H1 (cell line): Measurements from ENCODE around the gene PACSIN1. TPM values are rescaled to one million over a fixed set of nuclear protein-coding genes. Genes with fewer than 3 reads are reported as not detected.

Experiments used
- CTCF ChIA-PET: fragments of 300-600 bp; sonication (Branson Sonifier 250); formaldehyde crosslinking; loops from one replicate; lab custom pipeline; 2021; ENCODE audit not compliant: partially characterized antibody; lab: Charles Lee
- POLR2A ChIA-PET: fragments of 300-600 bp; sonication (Branson Sonifier 250); formaldehyde crosslinking; loops from one replicate; lab custom pipeline; 2021; ENCODE audit warnings: inconsistent platforms; ENCODE audit not compliant: partially characterized antibody; lab: Charles Lee
- DNase-seq, 2 experiments: peaks; one replicate each; pipeline versions ENCODE4 v3.0.0 to v3.0.0-alpha.2; 2010 to 2022; ENCODE audit warnings: low spot score in 2 of 2, low read depth in 1 of 2, mixed read lengths in 1 of 2
- FAIRE-seq: peaks from 2 replicates; lab custom pipeline; 2011; peaks lifted over from hg19 to GRCh38; lab: Jason Lieb, UNC
- H2AFZ ChIP-seq: 2 replicates; pipeline ENCODE4 v1.8.1; 2012; ENCODE audit warnings: low read length, inconsistent platforms
- H2AK5ac ChIP-seq: 2 replicates; pipeline ENCODE4 v1.6.1; 2013; ENCODE audit warnings: low read depth, low read length
- H2BK120ac ChIP-seq: replicated peaks from 2 replicates; pipeline ENCODE3; 2013; ENCODE audit warnings: low read depth, low read length, inconsistent platforms
- H2BK12ac ChIP-seq: 2 replicates; pipeline ENCODE4 v1.6.1; 2013; ENCODE audit warnings: low read depth, low read length
- H2BK15ac ChIP-seq: 2 replicates; pipeline ENCODE4 v1.6.1; 2013; ENCODE audit warnings: low read length
- H2BK20ac ChIP-seq: 2 replicates; pipeline ENCODE4 v1.6.1; 2013; ENCODE audit warnings: low read length
- H2BK5ac ChIP-seq: 2 replicates; pipeline ENCODE4 v1.6.1; 2013; ENCODE audit warnings: low read depth, low read length
- H3K14ac ChIP-seq: 2 replicates; pipeline ENCODE4 v1.6.1; 2013; ENCODE audit warnings: inconsistent platforms; ENCODE audit not compliant: insufficient read length
- H3K18ac ChIP-seq: 2 replicates; pipeline ENCODE4 v1.6.1; 2013; ENCODE audit warnings: low read length; ENCODE audit errors: extremely low read depth
- H3K23ac ChIP-seq: 2 replicates; pipeline ENCODE4 v1.6.1; 2013; ENCODE audit warnings: inconsistent platforms; ENCODE audit not compliant: insufficient read length
- H3K23me2 ChIP-seq: 2 replicates; pipeline ENCODE4 v1.6.1; 2013; ENCODE audit warnings: low read depth, low read length
- H3K27ac ChIP-seq: 2 replicates; pipeline ENCODE4 v1.6.1; 2011; ENCODE audit warnings: low read depth, low read length, inconsistent platforms
- H3K27me3 ChIP-seq, 4 experiments: replicated peaks in 1 of 4; 1 replicate in 1 of 4; 2 replicates in 3 of 4; pipeline versions ENCODE4 v1.6.1 to v1.8.1; 2011 to 2013; ENCODE audit warnings: low read length in 3 of 4, mild to moderate bottlenecking in 3 of 4, inconsistent platforms in 2 of 4, mixed read lengths in 2 of 4, moderate library complexity in 1 of 4; ENCODE audit not compliant: control insufficient read depth in 3 of 4, insufficient read depth in 3 of 4; ENCODE audit errors: extremely low read depth in 1 of 4
- H3K36me3 ChIP-seq, 4 experiments: 2 replicates each; pipeline versions ENCODE4 v1.6.1 to v1.8.1; 2011 to 2013; ENCODE audit warnings: mild to moderate bottlenecking in 4 of 4, low read length in 3 of 4, moderate library complexity in 2 of 4, control low read depth in 1 of 4, inconsistent platforms in 1 of 4; ENCODE audit not compliant: insufficient read depth in 4 of 4, control insufficient read depth in 2 of 4
- H3K4ac ChIP-seq: replicated peaks from 2 replicates; pipeline ENCODE3; 2013; ENCODE audit warnings: low read length, low read depth, mixed read lengths, inconsistent platforms; ENCODE audit not compliant: insufficient read length
- H3K4me1 ChIP-seq, 4 experiments: replicated peaks in 1 of 4; 1 replicate in 1 of 4; 2 replicates in 3 of 4; pipeline versions ENCODE4 v1.6.1 to v1.8.1; 2011 to 2013; ENCODE audit warnings: low read length in 3 of 4, inconsistent platforms in 2 of 4, mixed read lengths in 1 of 4; ENCODE audit not compliant: insufficient read depth in 4 of 4, control insufficient read depth in 3 of 4
- H3K4me2 ChIP-seq, 2 experiments: 2 replicates each; pipeline versions ENCODE4 v1.6.1 to v1.8.1; 2011 to 2013; ENCODE audit warnings: low read depth in 2 of 2, low read length in 2 of 2, control low read depth in 1 of 2, inconsistent platforms in 1 of 2, mild to moderate bottlenecking in 1 of 2; ENCODE audit not compliant: insufficient read depth in 1 of 2
- H3K4me3 ChIP-seq, 4 experiments: fragments of 200-600, 300-600 bp in 1 of 4; sonication (generic), shearing (Covaris generic), sonication (Bioruptor Twin) in 1 of 4; 2 replicates each; pipeline versions ENCODE4 v1.5.1 to v1.8.1; 2011 to 2016; ENCODE audit warnings: low read length in 4 of 4, low read depth in 3 of 4, control low read depth in 2 of 4, inconsistent platforms in 2 of 4, mild to moderate bottlenecking in 2 of 4, mixed read lengths in 1 of 4, moderate library complexity in 1 of 4; ENCODE audit not compliant: insufficient read depth in 2 of 4; ENCODE audit errors: extremely low read depth in 1 of 4
- H3K56ac ChIP-seq: replicated peaks from 2 replicates; pipeline ENCODE3; 2013; ENCODE audit warnings: low read depth, mild to moderate bottlenecking, mixed read lengths, low read length, inconsistent platforms; ENCODE audit not compliant: insufficient read length
- H3K79me1 ChIP-seq: 2 replicates; pipeline ENCODE4 v1.6.1; 2013; ENCODE audit warnings: low read depth, low read length, control low read depth
- H3K79me2 ChIP-seq, 2 experiments: 2 replicates each; pipeline versions ENCODE4 v1.6.1 to v1.8.1; 2012 to 2013; ENCODE audit warnings: low read length in 2 of 2, mild to moderate bottlenecking in 2 of 2, inconsistent platforms in 1 of 2; ENCODE audit not compliant: insufficient read depth in 2 of 2, control insufficient read depth in 1 of 2
- H3K9ac ChIP-seq, 4 experiments: replicated peaks in 1 of 4; 1 replicate in 1 of 4; 2 replicates in 3 of 4; pipeline versions ENCODE4 v1.6.1 to v1.8.1; 2011 to 2013; ENCODE audit warnings: low read depth in 3 of 4, low read length in 3 of 4, control low read depth in 2 of 4, mild to moderate bottlenecking in 2 of 4, moderate library complexity in 2 of 4, inconsistent platforms in 1 of 4; ENCODE audit errors: extremely low read depth in 1 of 4
- H3K9me3 ChIP-seq, 2 experiments: 2 replicates each; pipeline versions ENCODE4 v1.6.1 to v1.8.1; 2012 to 2013; ENCODE audit warnings: mild to moderate bottlenecking in 2 of 2, moderate library complexity in 2 of 2, control low read depth in 1 of 2, inconsistent platforms in 1 of 2, low read depth in 1 of 2, low read length in 1 of 2, mixed read lengths in 1 of 2; ENCODE audit not compliant: insufficient read depth in 2 of 2
- H4K20me1 ChIP-seq, 2 experiments: replicated peaks in 1 of 2; 2 replicates each; pipeline versions ENCODE3 to v1.8.1; 2011 to 2013; ENCODE audit warnings: inconsistent platforms in 2 of 2, low read length in 2 of 2, mild to moderate bottlenecking in 1 of 2; ENCODE audit not compliant: insufficient read depth in 2 of 2, control insufficient read depth in 1 of 2
- H4K5ac ChIP-seq: 2 replicates; pipeline ENCODE4 v1.6.1; 2013; ENCODE audit warnings: low read length, low read depth, mixed read lengths, inconsistent platforms; ENCODE audit not compliant: insufficient read length
- H4K8ac ChIP-seq: 2 replicates; pipeline ENCODE4 v1.8.0; 2013; ENCODE audit warnings: mild to moderate bottlenecking, moderate library complexity, low read length, inconsistent platforms; ENCODE audit not compliant: insufficient read depth; ENCODE audit errors: extremely low read depth
- H4K91ac ChIP-seq: replicated peaks from 2 replicates; pipeline ENCODE3; 2013; ENCODE audit warnings: low read length, mixed read lengths, inconsistent platforms; ENCODE audit not compliant: insufficient read length
- GTF2F1 ChIP-seq: IDR thresholded peaks from 2 replicates; pipeline ENCODE4 v1.6.1; 2012; ENCODE audit warnings: low read depth, low read length, improper control_type of control experiment, borderline replicate concordance
- KDM4A ChIP-seq: IDR thresholded peaks from one replicate; pipeline ENCODE4 v1.7.1; 2012; ENCODE audit warnings: low read depth, mild to moderate bottlenecking, moderate library complexity, low read length, inconsistent platforms; ENCODE audit not compliant: severe bottlenecking
- RXRA ChIP-seq: IDR thresholded peaks from 2 replicates; pipeline ENCODE4 v1.6.1; 2011; ENCODE audit warnings: low read depth, mild to moderate bottlenecking, low read length, moderate library complexity; ENCODE audit not compliant: insufficient read depth
- SRF ChIP-seq: IDR thresholded peaks from 2 replicates; pipeline ENCODE4 v1.6.1; 2011; ENCODE audit warnings: mild to moderate bottlenecking, low read depth, low read length, moderate library complexity
- WGBS, 2 experiments: shearing (Covaris generic) in 1 of 2; methylation state at CpG; one replicate each; pipeline versions ENCODE4 v1.1.6 to v1.1.7; 2013 to 2015; ENCODE audit warnings: low lambda C conversion rate in 2 of 2, mixed read lengths in 2 of 2, inconsistent platforms in 1 of 2, low coverage in 1 of 2, missing lambda C conversion rate in 1 of 2; ENCODE audit not compliant: insufficient replicate concordance in 2 of 2, insufficient coverage in 1 of 2, insufficient read length in 1 of 2; ENCODE audit errors: extremely low coverage in 1 of 2, missing lambda C conversion rate in 1 of 2; 5-methylcytosine and 5-hydroxymethylcytosine counted together
- polyA plus RNA-seq, 7 experiments: library from polyadenylated mRNA; depleted of rRNA in 3 of 7; stranded (reverse) in 5 of 7; unstranded in 2 of 7; fragments of >200 nt in 5 of 7; fragments of 200-250 nt in 2 of 7; gene quantifications; 1 replicate in 5 of 7; 2 replicates in 1 of 7; 4 replicates in 1 of 7; pipeline versions ENCODE4 v1.2.1 to v1.2.3, GENCODE V29; 2011 to 2013; ENCODE audit warnings: missing spikeins in 2 of 7, mixed read lengths in 2 of 7
- total RNA-seq: library from RNA; stranded (reverse); fragmentation: NEBNext Ultra II Directional; extraction: Animal tissue kit (Norgen Biotek cat#: 25700); gene quantifications from 2 replicates; pipeline ENCODE4 v1.2.1, GENCODE V29; 2021

The PACSIN1 gene
- total and polyA plus RNA-seq, 2 of the 8 experiments (the other 6 are each of a cell fraction or from before 2014, with no cell fraction given): 5.9 to 11.1 TPM

DNA sequence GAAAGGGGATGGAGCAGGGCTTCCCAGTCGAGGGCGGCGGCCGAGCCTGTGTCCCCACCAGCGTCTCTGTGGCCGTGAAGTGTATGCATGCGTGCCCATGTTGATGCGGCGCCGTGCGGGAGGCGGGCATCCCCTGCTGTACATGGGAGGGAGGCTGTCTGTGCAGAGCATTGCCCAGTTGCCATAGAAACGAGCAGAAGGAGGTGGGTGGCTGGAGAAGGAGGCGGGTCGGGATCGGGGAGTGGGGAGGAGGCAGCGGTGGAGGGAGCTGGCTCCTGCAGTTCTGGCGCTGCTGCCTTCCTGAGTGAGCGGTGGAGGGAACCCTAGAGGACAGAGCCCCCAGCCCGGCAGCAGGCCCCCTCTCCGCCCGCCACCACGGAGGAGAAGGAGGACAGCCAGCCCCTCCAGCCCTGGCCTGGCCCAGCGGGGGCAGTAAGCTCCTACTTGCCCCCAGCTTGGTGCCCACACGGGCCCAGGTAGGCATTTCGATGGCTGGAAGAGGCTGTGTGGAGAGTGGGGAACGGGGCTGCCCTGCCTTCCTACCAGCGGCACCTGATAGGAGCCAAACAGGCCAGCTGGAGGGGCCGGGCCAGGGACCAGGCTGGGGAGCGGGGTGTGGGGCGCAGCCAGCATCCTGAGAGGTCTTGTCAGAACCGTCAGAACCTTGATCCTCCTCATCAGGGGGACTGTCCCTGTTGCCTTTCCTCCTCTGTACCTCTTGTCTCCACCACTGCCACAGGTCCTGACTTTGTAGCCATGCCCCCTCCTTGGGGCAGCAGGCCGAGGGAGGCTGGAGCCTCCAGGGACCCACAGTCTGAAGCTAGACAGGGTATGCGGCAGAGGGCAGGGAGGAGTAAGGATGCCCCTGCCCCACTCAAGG is 49.0 kb downstream of the PACSIN1 start:
- ChIA-PET CTCF (interaction anchor here (1.1 to 4.5 kb wide), 6 partner anchors 8 to 94 kb away, joined by 3 to 23 read pairs (median 4); no protein-coding TSS in a partner anchor), POLR2A (interaction anchor here (0.8 to 2.7 kb wide), 11 partner anchors 12 to 278 kb away, joined by 3 to 15 read pairs (median 3); partner anchors contain the start of genes HMGA1 and PACSIN1)
- Histone ChIP-seq H2BK12ac (no peak overlapping the region; the same call in 1 of the 2 replicates), H4K91ac (no peak overlapping the region), H3K27me3 (peaks cover 0 to 6% (median 1%) of the 10 kb centered on the region in 4 experiments; a peak in 2 of 7 replicates), H3K18ac (no peak overlapping the region; the same call in 1 of the 2 replicates), H2BK15ac (0 out of 2 replicates have a peak overlapping the region, but pooled peaks have one; percentile 29), H4K5ac (no peak overlapping the region), H2BK5ac (0 out of 2 replicates have a peak overlapping the region, but pooled peaks have one; percentile 18), H3K4me1 (peaks cover 0 to 17% (median 9%) of the 10 kb centered on the region in 4 experiments; a peak in 5 of 7 replicates), H3K79me2 (no peaks in the 10 kb centered on the region), H3K23ac (no peak overlapping the region), H2BK20ac (no peak overlapping the region), H3K27ac (no peak overlapping the region), H3K9me3 (no peaks in the 10 kb centered on the region), H3K23me2 (peaks cover 12% of the 10 kb centered on the region), H4K8ac (no peak overlapping the region; the same call in 1 of the 2 replicates), H2AK5ac (no peak overlapping the region), H4K20me1 (peaks cover 0 to 4% of the 10 kb centered on the region in 2 experiments), H3K36me3 (no peaks in the 10 kb centered on the region), H3K9ac (no peak overlapping the region), H3K79me1 (peaks cover 3% of the 10 kb centered on the region; the same call in 1 of the 2 replicates), H2AFZ (0 out of 2 replicates have a peak overlapping the region, but pooled peaks have one; percentile 13), H3K4ac (no peak overlapping the region), H2BK120ac (no peak overlapping the region), H3K4me2 (peak overlapping the region; percentile 62 to 83), H3K4me3 (peak overlapping the region; percentile 24 to 70 (median 64)), H3K56ac (no peak overlapping the region), H3K14ac (no peak overlapping the region)
- no peak for FAIRE-seq
- WGBS, 2 experiments: 15% methylated on average over 30 of the region's 34 CpGs; no CpG with 5 or more reads in 1 of the 2 experiments
- peak in 1 of 2 experiments; percentile 74 for DNase-seq
- TF ChIP-seq SRF: no peak
- TF ChIP-seq GTF2F1: no peak
- TF ChIP-seq RXRA: no peak
- TF ChIP-seq KDM4A: peak; percentile 86
